NCI-H2081 treated with DMSO at 0.1 percent for 48 hours (cell line): ENCODE results near the gene MYO5B.

Experiments used
- DNase-seq: peaks from one replicate; lab custom pipeline; 2025; lab: John Stamatoyannopoulos, UW

MYO5B gene

GRCh38 chr18:50151926-50152325, 43.0 kb downstream of the MYO5B start:
- no peak for DNase-seq

- no peak for DNase-seq
Measured at GRCh38 chr18:50144540-50144939, 50.4 kb downstream of the MYO5B start.

GRCh38 chr18:50143886-50144285, 51.1 kb downstream of the MYO5B start:
- no peak for DNase-seq

GRCh38 chr18:50143294-50143693, 51.7 kb downstream of the MYO5B start:
- DNase-seq: no peak

- no peak for DNase-seq
Measured at GRCh38 chr18:50142441-50143120, 52.4 kb downstream of the MYO5B start.

- DNase-seq: no peak
Measured at GRCh38 chr18:50138181-50139064, 56.5 kb downstream of the MYO5B start.

GRCh38 chr18:50135903-50136302, 59.0 kb downstream of the MYO5B start:
- DNase-seq: no peak

- no peak for DNase-seq
Measured at GRCh38 chr18:50133526-50133925, 61.4 kb downstream of the MYO5B start.

GRCh38 chr18:50131591-50131990, 63.4 kb downstream of the MYO5B start:
- no peak for DNase-seq

- DNase-seq: no peak
Measured at GRCh38 chr18:50128506-50129271, 66.3 kb downstream of the MYO5B start.

- DNase-seq: no peak
Measured at GRCh38 chr18:50127516-50128210, 67.3 kb downstream of the MYO5B start.

GRCh38 chr18:50126471-50126870, 68.5 kb downstream of the MYO5B start:
- no peak for DNase-seq

- DNase-seq: no peak
Measured at GRCh38 chr18:50125456-50125855, 69.5 kb downstream of the MYO5B start.

- DNase-seq: no peak
Measured at GRCh38 chr18:50119296-50119695, 75.7 kb downstream of the MYO5B start.

- DNase-seq: no peak
Measured at GRCh38 chr18:50117863-50118262, 77.1 kb downstream of the MYO5B start.

- DNase-seq: no peak
Measured at GRCh38 chr18:50115095-50115494, 79.9 kb downstream of the MYO5B start.

- no peak for DNase-seq
Measured at GRCh38 chr18:50114448-50114847, 80.5 kb downstream of the MYO5B start.

GRCh38 chr18:50113726-50114125, 81.2 kb downstream of the MYO5B start:
- no peak for DNase-seq

GRCh38 chr18:50111398-50111797, 83.5 kb downstream of the MYO5B start:
- DNase-seq: no peak

GRCh38 chr18:50107468-50107977, 87.4 kb downstream of the MYO5B start:
- DNase-seq: no peak

GRCh38 chr18:50105027-50105426, 89.9 kb downstream of the MYO5B start:
- DNase-seq: no peak

GRCh38 chr18:50104421-50104820, 90.5 kb downstream of the MYO5B start:
- DNase-seq: no peak
